Measurements from ENCODE around the gene HMGB3.
"Not testable (repeated sequence)": the region's sequence is repeated elsewhere in the genome, so short reads cannot be mapped to it uniquely, and the experiment has no call there.

HMGB3 gene

GRCh38 chrX:150982788-150983520, at the start of gene HMGB3:
TSS of gene HMGB3 (plus strand) at chrX:150983335. CDS start at chrX:150985600, 2,265 bp downstream.
- DNase-seq = peak; percentile 89

GRCh38 chrX:150933945-150934350, 49.2 kb upstream of the HMGB3 start:
- no peak for DNase-seq

GRCh38 chrX:150934453-150934852, 48.7 kb upstream of the HMGB3 start:
- DNase-seq = no peak

GRCh38 chrX:150935467-150935866, 47.7 kb upstream of the HMGB3 start:
- DNase-seq = no peak

GRCh38 chrX:150936556-150936955, 46.6 kb upstream of the HMGB3 start:
- no peak for DNase-seq

- no peak for DNase-seq
Measured at GRCh38 chrX:150940844-150941495, 42.2 kb upstream of the HMGB3 start.

GRCh38 chrX:150941580-150941979, 41.6 kb upstream of the HMGB3 start:
- DNase-seq = no peak

- no peak for DNase-seq
Measured at GRCh38 chrX:150942942-150943594, 40.1 kb upstream of the HMGB3 start.

GRCh38 chrX:150944233-150944632, 38.9 kb upstream of the HMGB3 start:
- DNase-seq = no peak

- DNase-seq = no peak
Measured at GRCh38 chrX:150954951-150955350, 28.2 kb upstream of the HMGB3 start.

- no peak for DNase-seq
Measured at GRCh38 chrX:150955590-150955989, 27.5 kb upstream of the HMGB3 start.

- no peak for DNase-seq
Measured at GRCh38 chrX:150958177-150958576, 25.0 kb upstream of the HMGB3 start.

GRCh38 chrX:150959557-150959956, 23.6 kb upstream of the HMGB3 start:
- no peak for DNase-seq

GRCh38 chrX:150961631-150962030, 21.5 kb upstream of the HMGB3 start:
- no peak for DNase-seq

- DNase-seq = not testable (repeated sequence)
Measured at GRCh38 chrX:150964416-150964815, 18.7 kb upstream of the HMGB3 start.

- no peak for DNase-seq
Measured at GRCh38 chrX:150966235-150966634, 16.9 kb upstream of the HMGB3 start.

- DNase-seq = no peak
Measured at GRCh38 chrX:150966742-150967141, 16.4 kb upstream of the HMGB3 start.

GRCh38 chrX:150967786-150968185, 15.3 kb upstream of the HMGB3 start:
- no peak for DNase-seq

GRCh38 chrX:150968862-150969720, 14.0 kb upstream of the HMGB3 start:
- DNase-seq = no peak

- no peak for DNase-seq
Measured at GRCh38 chrX:150972450-150972849, 10.7 kb upstream of the HMGB3 start.

- DNase-seq = peak; percentile 4
Measured at GRCh38 chrX:150975655-150976390, 7.3 kb upstream of the HMGB3 start.

Measured in activated CD4-positive, alpha-beta T cell treated with anti-CD3 and anti-CD28 coated beads for 48 hours (primary cell).